GM19438 (cell line): ENCODE measurements around the gene C1orf35.

Experiments
- ATAC-seq: cut with Tn5 transposase; IDR thresholded peaks from one replicate; pipeline ENCODE4 v1.9.1; 2021; ENCODE audit warnings: low read depth; ENCODE audit not compliant: unreplicated experiment

C1orf35 gene

DNA sequence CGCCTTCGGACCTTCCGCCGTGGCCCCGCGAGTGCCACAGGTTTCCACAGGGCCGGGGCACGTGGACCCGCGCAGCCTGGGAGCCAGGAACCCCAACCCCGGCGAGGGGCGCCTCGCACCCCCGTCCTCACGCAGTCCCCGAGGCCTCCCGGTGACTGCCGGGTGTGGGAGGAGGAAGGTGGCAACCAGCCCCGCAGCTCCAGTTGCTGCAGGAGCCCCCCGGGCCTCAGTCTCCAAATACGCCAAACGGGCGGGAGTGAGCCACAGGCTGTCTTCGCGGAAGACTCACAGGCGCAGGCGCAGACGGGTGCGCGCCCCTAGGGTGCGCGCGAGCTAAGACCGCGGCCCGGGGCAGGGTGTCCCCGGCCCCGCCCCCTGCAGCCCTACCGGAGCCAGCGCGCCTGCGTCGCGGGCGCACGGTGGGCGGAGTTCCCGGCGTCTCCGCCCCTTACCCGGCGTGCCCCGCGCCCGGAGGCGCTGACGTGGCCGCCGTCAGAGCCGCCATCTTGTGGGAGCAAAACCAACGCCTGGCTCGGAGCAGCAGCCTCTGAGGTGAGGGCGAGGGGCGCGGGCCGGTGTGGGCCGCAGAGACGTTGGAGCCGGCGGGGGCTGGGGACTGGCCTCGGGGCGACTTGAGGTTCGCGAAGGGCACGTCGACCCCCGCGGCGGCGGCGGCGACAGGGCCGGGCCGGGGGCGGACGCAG lies 20.8 kb downstream of the C1orf35 start, which contains the start of gene ARF1:
ARF1 (plus strand) TSS at position 495 of the 704 bp plus-strand sequence. CDS start 14,407 bp downstream, outside the sequence.
- peak; percentile 71 for ATAC-seq

DNA sequence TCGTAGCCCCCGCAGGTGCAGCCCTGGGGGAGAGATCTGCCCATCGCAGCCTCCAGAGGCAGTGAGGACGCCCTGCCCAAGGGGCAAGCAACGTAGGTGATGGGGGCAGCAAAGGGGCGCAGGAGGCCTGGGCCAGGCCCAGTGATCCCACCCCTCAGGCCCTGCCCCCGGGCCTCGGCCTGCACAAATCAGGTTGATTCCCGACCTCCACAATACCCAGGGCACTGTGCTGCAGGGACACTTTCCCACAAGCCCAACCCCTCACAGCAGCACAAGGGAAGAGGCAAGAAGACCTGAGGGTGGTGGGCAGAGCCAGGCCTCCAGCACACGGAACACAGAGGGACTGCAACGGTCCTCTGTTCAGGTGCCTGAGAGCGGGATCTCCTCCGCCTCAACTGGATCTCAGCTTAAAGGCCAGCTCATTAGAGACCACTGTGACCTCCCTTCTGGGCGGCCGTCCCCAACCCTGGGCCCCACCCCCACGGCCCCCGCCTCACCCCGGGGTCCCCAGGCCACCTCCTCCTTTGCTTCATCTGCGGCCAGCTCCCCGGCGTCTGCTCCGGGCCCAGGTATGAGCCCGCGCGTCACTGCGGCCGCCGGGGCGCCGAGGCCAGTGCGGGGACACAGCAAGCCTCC lies 21.4 kb downstream of the C1orf35 start:
- peak; percentile 26 for ATAC-seq

DNA sequence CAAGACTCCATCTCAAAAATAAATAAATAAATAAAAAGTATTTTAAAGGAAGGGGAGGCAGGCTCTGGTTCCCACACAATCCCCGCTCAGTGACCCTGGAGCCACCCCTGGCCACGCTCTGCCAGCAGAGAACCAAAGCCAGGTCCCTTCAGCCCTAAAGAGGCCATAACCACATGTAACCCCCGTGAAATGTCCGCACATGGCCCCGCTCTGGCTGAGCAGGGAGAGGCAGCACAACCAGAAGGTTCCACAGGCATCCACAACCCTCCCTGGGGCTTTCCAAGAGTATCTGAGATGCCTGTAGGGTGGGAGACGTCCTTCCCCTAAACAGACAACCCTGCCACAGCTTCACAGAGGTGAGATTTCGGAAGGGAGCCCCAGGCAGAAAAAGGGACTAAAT lies 22.0 kb downstream of the C1orf35 start:
- ATAC-seq, result no peak

DNA sequence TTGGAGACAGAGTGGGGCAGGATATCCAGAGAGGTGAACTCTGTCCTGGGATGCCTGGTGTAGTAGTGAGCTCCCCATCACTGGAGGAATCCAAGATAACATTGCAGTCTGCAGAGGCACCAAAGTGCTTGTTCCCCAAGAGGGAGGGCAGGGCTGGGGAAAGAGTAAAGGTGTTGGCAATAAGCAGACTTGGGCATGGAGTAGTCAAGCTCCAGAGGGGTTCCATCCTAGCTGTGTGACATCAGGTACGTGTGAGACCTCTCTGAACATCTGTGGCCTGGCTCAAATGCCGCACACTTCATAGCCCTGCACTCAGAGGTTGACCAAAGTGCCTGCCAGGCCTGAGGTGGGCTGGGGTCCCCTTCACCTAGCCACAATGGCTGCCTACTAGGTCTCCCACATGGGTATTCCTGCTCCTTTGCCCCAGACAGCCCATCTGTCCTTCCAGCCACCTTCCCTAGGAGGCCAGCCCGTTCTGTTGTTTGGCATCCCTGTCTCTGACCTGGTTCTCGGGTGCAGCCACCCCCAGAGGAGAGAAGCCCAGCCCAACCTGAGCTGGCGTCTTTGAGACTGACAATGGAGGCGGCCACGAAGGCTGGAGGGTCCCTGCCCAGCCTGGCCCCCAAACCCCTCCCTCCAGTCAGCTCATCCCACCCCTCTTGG lies 23.4 kb downstream of the C1orf35 start:
- ATAC-seq, result no peak

DNA sequence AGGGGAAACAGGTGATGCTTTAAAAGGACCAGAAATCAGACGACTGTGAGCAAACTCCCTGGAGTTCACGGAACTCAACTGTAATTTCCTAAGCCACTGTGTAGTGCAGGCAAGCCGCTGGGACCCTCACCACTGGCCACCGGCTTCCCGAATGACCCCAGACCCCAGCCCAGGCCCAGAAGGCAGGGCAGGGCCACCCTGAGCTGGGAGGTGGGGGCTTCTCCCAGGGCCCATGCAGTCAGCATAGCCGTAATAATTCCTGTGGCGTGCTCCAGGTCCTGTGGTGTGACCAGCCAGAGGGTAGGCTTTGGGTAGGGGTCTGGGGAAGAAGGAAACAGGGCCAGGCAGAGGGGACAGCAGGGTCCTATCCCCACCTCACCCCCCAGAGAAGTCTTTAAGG lies 24.1 kb downstream of the C1orf35 start:
- ATAC-seq, result no peak

DNA sequence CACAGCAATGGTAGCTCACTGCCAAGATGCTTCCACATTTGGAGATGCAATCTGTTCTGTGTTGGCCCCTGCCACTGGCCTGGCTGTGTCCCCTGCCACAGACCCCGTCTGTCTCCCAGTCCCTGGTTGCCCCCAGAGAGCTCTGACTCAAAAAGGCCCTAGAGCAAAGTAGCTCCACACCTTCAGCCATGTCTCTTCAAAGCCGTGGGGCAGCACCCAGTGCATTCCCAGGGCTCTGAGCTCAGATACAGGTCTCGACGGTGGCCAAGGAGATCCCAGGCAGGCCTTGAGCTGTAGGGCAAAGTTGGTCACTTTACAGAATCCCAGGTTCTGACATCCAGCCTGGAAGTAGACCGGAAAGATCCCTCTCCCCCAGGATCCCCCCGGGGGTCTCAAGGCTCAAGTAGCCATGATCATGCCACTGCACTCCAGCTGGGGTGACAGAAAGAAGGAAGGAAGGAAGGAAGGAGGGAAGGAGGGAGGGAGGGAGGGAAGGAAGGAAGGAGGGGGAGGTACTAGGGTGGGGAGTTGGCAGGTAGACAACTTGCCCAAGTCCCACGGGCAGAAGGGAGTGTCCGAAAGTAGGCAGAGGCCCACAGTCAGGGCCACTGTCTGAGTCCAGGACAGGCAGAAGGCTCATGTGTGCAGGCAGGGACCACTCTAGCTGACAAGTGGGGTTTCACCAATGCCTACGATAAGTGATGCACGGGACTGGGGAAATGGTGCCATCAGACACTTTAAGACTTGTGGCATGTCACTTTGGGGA lies 25.4 kb downstream of the C1orf35 start:
- no peak for ATAC-seq

DNA sequence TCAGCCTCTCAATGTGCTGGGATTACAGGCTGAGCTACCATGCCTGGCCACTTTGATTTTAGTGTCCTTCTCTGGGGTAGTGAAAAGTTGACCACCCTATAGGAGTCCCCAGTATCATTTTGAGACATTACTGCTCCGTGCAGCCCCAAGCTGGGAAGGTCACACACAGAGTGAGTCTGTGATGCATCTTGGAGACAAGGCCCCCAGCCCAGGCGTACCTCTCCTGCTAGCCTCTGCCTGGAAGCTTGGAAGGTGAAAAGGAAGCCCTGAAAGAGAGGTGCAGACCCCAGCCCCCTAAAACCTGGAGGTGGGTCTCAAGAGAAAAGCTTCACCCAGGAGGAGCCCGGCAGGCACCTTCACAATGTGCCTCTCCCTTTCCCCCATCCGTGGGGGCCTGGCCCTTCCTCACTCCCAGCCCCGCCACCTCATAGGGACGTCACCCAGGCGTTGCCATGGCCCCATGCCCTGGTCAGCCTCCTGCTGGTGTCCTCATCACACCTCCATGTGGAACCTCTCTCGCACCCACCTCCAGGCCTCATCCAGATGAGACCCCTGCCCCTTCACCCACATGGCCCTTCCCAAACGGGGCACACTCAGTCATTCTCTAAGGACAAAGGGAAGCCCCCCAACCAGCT lies 26.2 kb downstream of the C1orf35 start:
- ATAC-seq, result no peak

DNA sequence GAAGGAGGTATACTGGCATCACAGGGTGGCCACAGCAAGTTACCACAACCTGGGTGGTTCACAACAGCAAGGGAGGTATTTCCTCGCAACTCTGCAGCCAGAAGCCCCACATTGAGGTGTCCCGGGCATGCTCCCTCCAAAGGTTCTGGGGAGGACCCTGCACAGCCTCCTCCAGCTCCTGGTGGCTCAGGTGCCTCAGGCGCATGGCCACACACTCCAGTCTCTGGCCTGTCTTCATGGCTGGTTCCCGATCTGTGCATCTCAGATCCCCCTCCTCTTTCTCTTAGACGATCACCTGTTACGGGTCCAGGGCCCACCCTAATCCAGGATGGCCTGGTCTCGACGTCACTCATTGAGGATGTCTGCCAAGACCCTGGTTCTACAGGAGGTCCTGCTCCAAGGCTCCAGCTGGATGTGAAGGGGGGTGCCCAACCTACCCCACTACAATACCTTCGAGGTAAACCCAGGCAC lies 27.3 kb downstream of the C1orf35 start:
- no peak for ATAC-seq

DNA sequence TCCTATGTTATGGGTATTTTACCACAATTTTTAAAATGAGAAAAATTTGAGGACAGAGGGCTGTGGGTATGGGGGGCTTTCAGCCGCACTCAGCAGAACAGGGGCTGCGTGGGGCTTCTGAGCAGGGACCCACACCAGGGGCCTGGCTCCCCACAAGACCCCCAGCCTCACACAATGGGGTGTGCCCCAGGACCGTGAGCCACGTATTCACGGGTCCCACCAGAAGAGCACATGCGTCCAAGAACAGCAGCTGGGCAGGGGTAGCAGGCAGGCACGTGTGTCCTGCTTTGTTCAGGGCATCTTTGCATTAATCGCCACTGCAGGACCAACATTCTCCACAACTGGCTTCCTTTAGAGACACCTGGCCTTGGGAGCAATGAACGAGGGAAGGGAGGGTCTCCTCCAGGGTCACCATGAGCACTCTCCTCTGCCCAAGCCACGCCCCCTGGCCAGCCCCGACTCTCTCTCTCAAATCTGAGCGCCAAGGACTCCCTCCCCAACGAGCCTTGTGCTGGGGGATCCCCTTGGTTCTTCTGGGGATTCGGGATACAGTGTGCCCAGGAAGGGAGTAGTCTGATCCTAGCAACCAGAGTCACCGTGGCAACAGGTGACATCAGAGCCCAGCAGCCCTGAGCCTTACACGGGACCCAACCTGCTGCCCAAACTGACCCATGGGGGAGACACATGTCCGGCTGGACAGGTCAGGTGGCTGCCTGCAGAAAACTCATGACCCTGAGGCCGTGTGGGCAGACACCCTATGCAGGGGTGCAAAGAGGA lies 28.0 kb downstream of the C1orf35 start:
- no peak for ATAC-seq

DNA sequence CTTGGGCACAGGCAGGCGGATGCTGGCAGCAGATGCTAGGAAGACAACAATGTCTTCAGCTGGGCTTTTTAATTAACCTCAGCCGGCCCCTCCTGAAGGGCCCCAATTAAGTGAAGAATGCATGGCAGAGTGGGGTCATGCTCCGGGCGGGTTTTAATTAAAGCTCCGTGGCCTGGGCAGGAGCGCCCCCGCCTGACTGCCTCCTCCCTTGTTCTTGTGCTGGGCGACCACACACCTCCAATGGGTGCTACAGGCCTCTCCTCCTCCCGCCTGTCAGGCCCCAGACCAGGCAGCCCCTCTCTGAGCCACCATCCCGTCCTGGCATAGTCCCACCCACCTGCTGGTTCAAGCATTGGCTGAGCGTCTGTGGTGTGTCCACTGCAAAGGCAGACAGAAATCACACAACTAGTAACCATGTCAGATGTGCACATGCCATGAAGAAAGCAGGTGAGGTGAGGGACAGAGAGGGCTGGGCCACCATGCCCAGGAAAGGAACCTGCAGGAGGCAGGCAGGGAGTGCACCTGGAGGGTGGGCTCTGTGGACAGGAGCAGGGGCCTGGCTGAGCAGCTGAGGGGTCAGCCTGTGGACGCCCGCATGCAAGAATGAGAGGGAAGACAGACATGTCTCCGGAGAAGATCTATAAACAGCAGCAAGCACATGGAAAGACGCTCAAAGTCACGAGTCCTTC lies 29.1 kb downstream of the C1orf35 start:
- no peak for ATAC-seq

DNA sequence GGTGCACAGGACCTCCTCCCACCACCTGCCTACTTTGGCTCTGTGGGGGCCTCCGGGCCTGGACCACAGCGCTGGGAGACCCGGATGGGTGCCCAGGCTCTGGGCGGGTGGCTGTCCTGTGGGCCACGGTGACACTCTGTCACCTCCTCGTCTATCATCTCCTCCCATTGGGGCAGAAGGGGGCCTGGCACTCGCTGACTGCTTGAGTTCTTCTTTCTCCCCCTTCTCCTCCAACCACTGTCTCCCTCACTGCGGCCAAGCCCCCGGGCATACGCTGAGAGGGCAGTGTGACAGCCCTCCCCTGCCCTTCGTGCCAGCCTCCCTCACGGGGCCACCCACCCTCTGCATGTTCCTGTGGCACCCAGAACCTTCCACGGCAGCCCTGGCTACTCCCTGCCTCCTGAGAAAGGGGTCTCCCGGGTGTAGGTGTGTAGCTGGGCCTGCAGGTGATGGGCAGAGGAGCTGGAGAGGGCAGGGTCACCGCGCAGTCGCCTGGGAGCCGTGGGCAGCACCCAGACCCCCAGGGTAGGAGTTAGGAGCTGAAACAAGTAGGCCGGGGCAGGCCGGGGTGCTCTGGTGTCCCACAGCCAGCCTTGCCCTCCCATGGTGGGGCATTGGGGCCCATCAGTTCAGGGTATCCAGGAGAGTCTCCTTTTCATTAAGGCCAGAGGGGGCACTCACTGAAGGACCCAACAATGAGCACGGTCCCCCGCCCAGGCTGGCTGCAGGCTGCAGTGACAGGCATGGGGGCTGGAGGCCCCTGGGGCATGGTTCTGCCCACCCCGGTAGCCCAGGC lies 29.9 kb downstream of the C1orf35 start:
- ATAC-seq, result no peak

DNA sequence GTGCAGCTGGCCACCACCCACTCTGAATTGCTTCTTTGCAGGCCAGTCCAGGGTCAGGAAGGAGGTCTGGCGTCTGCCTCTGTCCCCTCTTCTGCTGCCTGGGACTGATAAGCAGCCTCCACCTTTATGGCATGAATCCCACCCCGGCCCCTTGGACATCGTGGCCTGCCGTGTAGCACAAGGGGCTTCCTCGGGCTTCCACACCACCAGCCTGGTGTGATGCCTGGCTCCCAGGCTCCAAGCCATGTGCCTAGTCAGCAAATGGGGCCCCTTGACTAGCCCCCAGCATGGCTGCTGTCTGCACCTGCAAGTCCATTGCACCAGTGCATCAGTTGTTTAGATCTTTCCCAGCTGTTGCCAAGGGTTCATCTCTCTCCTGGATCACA lies 30.5 kb downstream of the C1orf35 start:
- no peak for ATAC-seq

DNA sequence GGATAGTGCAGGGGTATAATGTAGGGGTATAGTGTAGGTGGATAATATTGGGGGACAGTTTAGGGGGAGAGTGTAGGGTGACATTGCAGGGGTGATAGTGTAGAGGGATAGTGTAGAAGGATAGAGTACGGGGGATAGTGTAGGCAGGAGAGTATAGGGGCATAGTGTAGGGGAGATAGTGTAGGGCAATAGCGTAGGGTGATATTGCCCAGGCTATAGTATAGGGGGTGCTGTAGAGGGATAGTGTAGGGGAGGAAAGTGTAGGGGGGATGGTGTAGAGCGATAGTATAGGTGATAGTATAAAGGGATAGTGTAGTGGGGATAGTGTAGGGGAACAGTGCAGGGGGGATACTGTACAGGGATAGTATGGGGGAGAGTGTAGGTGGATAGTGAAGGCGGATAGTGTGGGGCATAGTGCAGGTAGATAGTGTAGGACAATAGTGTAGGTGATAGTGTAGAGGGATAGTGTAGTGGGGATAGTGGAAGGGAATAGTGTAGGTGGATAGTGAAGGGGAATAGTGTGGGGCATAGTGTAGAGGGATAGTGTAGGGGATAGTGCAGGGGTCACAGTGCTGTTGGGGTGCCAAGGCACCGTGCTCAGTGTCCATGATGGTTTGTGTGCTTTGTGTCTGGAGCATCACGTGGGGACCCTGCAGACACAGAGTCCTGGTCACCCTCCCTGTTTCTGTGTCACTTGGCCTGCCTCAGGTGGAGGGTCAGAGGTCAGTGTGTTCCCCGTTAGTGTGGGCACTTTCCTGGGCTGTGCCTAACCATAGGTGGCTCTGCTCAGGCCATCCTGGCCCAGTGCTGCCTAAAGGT lies 31.1 kb downstream of the C1orf35 start:
- ATAC-seq, result no peak

DNA sequence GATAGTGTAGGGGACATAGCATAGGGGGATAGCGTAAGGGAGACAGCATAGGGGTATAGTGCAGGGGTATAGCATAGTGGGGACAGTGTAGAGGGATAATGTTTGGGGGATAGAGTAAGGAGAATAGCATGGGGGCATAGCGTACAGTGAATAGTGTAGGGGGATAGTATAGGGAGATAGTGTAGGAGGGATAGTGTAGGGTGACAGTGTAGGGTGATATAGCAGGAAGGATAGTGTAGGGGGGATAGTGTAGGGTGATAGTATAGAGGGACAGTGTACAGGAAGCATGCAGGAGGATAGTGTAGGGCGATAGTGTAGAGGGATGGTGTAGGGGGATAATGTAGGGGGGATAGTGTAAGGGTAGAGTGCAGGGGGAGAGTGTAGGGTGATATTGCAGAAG lies 32.3 kb downstream of the C1orf35 start:
- no peak for ATAC-seq

DNA sequence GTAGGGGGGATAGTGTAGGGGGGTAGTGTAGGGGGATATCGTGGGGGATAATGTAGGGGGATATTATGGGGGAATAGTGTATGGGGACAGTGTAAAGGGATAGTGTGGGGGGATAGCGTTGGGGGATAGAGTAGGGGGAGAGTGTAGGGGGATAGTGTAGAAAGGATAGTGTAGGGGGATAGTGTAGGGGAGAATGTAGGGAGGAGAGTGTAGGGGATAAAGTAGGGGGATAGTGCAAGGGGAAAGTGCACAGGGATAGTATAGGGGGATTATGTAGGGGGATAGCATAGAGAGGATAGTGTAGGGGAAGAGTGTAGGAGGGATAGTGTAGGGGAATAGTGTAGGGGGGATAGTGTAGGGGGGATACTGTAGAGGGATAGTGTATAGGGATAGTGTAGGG lies 33.0 kb downstream of the C1orf35 start:
- no peak for ATAC-seq

DNA sequence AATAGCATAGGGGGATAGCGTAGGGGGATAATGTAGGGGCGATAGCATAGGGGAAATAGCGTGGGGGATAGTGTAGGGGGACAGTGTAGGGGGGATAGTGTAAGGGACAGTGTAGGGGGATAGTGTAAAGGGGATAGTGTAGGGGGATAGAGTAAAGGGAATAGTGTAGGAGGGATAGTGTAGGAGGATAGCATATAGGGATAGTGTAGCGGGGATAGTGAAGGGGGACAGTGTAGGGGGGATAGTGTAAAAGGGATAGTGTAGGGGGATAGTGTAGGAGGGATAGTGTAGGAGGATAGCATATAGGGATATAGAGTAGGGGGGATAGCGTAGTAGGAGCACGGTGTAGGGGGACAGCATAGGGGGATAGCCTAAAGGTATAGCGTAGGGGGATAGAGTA lies 34.8 kb downstream of the C1orf35 start:
- ATAC-seq, result no peak

DNA sequence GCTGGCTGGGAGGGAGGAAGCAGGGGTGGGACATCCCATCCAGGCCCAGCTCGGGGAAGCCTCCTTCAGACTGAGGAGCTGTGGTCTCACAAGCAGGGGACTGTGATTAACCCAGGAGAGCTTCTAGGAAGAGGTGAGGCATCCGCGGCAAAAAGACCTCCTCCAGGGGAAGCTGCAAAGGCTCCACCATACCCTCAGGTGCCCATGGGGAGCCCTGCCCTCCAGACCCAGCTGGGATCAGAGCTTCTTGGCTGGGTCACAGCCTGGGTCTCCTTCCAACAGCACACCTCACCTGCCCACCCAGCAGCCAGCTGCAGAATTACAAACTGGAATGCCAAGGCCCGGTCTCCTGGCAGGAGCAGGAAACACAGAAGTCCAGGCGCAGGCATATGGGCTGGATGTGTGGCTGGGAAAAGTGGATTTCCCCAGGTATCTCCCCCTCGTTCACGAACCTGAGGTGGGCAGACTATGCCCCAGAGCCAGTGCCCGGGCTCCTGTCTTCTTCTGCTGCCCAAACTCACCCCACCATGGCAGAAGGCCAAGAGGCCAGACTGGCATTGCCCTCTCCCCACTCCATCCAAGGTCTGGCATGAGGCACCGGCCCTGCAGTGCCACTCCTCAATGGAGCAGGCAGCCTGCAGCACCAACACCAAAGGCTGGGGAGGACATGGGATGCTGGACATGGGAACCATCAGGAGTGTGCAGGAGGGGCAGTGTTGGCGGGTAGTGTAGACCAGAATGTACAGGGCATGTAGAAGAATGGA lies 36.1 kb downstream of the C1orf35 start:
- no peak for ATAC-seq
